Activated CD4-positive, alpha-beta memory T cell treated with anti-CD3 and anti-CD28 coated beads, Interleukin-2, amount 10 ng/mL, durations not matched to agents 7 days and 5 days (primary cell): ENCODE measurements around the gene RGS7. TPM values are rescaled to one million over a fixed set of nuclear protein-coding genes. Genes with fewer than 3 reads are reported as not detected.

Source experiments
- CTCF ChIA-PET: fragments of 350-600 bp; sonication (Branson Sonifier 250); formaldehyde crosslinking; loops from one replicate; lab custom pipeline; 2021; ENCODE audit warnings: antibody characterized with exemption, inconsistent platforms; lab: Charles Lee
- POLR2A ChIA-PET: fragments of 350-600 bp; sonication (Branson Sonifier 250); formaldehyde crosslinking; loops from one replicate; lab custom pipeline; 2021; ENCODE audit warnings: antibody characterized with exemption; lab: Charles Lee
- DNase-seq: peaks from one replicate; pipeline ENCODE4 v3.0.0-alpha.2; 2020
- H3K27ac Mint-ChIP-seq: one replicate; pipeline ENCODE4 v1.8.0; 2021; ENCODE audit warnings: mild to moderate bottlenecking, mixed read lengths
- H3K27me3 Mint-ChIP-seq: one replicate; pipeline ENCODE4 v1.8.0; 2021; ENCODE audit warnings: mixed read lengths
- H3K36me3 Mint-ChIP-seq: one replicate; pipeline ENCODE4 v1.8.0; 2021; ENCODE audit warnings: low read depth, mixed read lengths
- H3K4me1 Mint-ChIP-seq: one replicate; pipeline ENCODE4 v1.8.0; 2021; ENCODE audit warnings: mixed read lengths
- H3K4me3 Mint-ChIP-seq: one replicate; pipeline ENCODE4 v1.8.0; 2021; ENCODE audit warnings: mild to moderate bottlenecking, mixed read lengths
- H3K9me3 Mint-ChIP-seq: one replicate; pipeline ENCODE4 v1.8.0; 2021; ENCODE audit warnings: mixed read lengths
- total RNA-seq, 2 experiments: library from RNA; stranded (reverse); gene quantifications; one replicate each; pipeline ENCODE4 v1.2.3, GENCODE V29; 2021

Gene RGS7
- total RNA-seq, 2 experiments from 2014 or later: not detected

- Mint-ChIP-seq H3K27me3 (no peaks in the 10 kb centered on the region), H3K27ac (no peak overlapping the region), H3K36me3 (no peaks in the 10 kb centered on the region), H3K4me1 (no peaks in the 10 kb centered on the region), H3K9me3 (no peaks in the 10 kb centered on the region), H3K4me3 (no peak overlapping the region)
- no peak for DNase-seq
- CTCF ChIA-PET: no interaction called here
- POLR2A ChIA-PET: no interaction called here
These were observed 497.0 kb downstream of the RGS7 start for GRCh38 chr1:240860023-240860422.

- no peaks in the 10 kb centered on the region for H3K36me3 Mint-ChIP-seq
- no peak overlapping the region for H3K27ac Mint-ChIP-seq
- POLR2A ChIA-PET: no interaction called here
- H3K27me3 Mint-ChIP-seq: no peaks in the 10 kb centered on the region
- peaks cover 5% of the 10 kb centered on the region for H3K9me3 Mint-ChIP-seq
- H3K4me1 Mint-ChIP-seq: no peaks in the 10 kb centered on the region
- CTCF ChIA-PET: no interaction called here
- DNase-seq: no peak
- H3K4me3 Mint-ChIP-seq: no peak overlapping the region
These were observed 502.6 kb downstream of the RGS7 start for GRCh38 chr1:240854367-240854766.

GRCh38 chr1:240847325-240847724 lies 509.7 kb downstream of the RGS7 start:
- no peaks in the 10 kb centered on the region for H3K4me1 Mint-ChIP-seq

GRCh38 chr1:240844486-240844885 lies 512.5 kb downstream of the RGS7 start:
- Mint-ChIP-seq H3K4me1 (no peaks in the 10 kb centered on the region), H3K36me3 (no peaks in the 10 kb centered on the region), H3K4me3 (no peak overlapping the region), H3K27ac (no peak overlapping the region), H3K9me3 (peaks cover 6% of the 10 kb centered on the region), H3K27me3 (no peaks in the 10 kb centered on the region)
- POLR2A ChIA-PET: no interaction called here
- CTCF ChIA-PET: no interaction called here
- DNase-seq: no peak

More at GRCh38 chr1:240847325-240847724, 509.7 kb downstream of the RGS7 start:
- no peak for DNase-seq
- H3K36me3 Mint-ChIP-seq: no peaks in the 10 kb centered on the region
- no peak overlapping the region for H3K4me3 Mint-ChIP-seq
- POLR2A ChIA-PET: no interaction called here
- H3K27ac Mint-ChIP-seq: no peak overlapping the region
- CTCF ChIA-PET: no interaction called here
- H3K9me3 Mint-ChIP-seq: peaks cover 5% of the 10 kb centered on the region
- H3K27me3 Mint-ChIP-seq: no peaks in the 10 kb centered on the region

DNA sequence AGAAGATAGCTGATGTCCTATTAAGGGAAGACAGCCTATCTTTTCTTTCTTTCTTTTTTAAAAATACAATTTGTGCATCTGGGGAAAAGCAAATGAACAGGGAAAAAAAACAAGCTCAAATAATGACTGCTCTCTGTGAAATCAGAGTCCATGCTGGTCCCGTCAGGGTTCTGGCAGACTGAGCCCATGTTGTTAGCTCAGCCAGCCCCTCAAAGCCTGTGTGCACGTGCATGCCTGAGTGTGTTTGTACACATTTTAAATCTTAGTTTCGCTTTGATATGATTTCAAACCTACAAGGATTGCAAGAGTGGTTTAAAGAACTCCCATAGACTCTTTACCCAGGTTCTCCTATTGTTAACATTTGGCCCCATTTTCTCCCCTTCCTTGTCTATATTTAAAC lies 513.2 kb downstream of the RGS7 start:
- H3K27ac Mint-ChIP-seq: no peak overlapping the region
- ChIA-PET POLR2A (no interaction called here), CTCF (no interaction called here)
- H3K27me3 Mint-ChIP-seq: no peaks in the 10 kb centered on the region
- no peak for DNase-seq
- peaks cover 5% of the 10 kb centered on the region for H3K9me3 Mint-ChIP-seq
- H3K4me3 Mint-ChIP-seq: no peak overlapping the region
- H3K36me3 Mint-ChIP-seq: no peaks in the 10 kb centered on the region
- H3K4me1 Mint-ChIP-seq: no peaks in the 10 kb centered on the region

- ChIA-PET CTCF (no interaction called here), POLR2A (no interaction called here)
- Mint-ChIP-seq H3K4me1 (no peaks in the 10 kb centered on the region), H3K36me3 (no peaks in the 10 kb centered on the region), H3K27ac (no peak overlapping the region), H3K4me3 (no peak overlapping the region), H3K27me3 (no peaks in the 10 kb centered on the region), H3K9me3 (peaks cover 5% of the 10 kb centered on the region)
- DNase-seq: no peak
These were observed 520.7 kb downstream of the RGS7 start for GRCh38 chr1:240836271-240836670.

- Mint-ChIP-seq H3K36me3 (no peaks in the 10 kb centered on the region), H3K9me3 (peaks cover 3% of the 10 kb centered on the region), H3K27me3 (no peaks in the 10 kb centered on the region), H3K4me1 (no peaks in the 10 kb centered on the region), H3K27ac (no peak overlapping the region), H3K4me3 (no peak overlapping the region)
- POLR2A ChIA-PET: no interaction called here
- CTCF ChIA-PET: no interaction called here
- DNase-seq: no peak
These were observed 521.7 kb downstream of the RGS7 start for GRCh38 chr1:240835291-240835690.

- no peak for DNase-seq
- Mint-ChIP-seq H3K27me3 (no peaks in the 10 kb centered on the region), H3K9me3 (no peaks in the 10 kb centered on the region), H3K4me3 (no peak overlapping the region), H3K36me3 (no peaks in the 10 kb centered on the region), H3K27ac (no peak overlapping the region), H3K4me1 (no peaks in the 10 kb centered on the region)
- ChIA-PET CTCF (interaction anchor here (1.6 kb wide), 1 partner anchor 23 kb away, joined by 3 read pairs; no protein-coding TSS in a partner anchor), POLR2A (no interaction called here)
These were observed 523.9 kb downstream of the RGS7 start for GRCh38 chr1:240833075-240833474.

DNA sequence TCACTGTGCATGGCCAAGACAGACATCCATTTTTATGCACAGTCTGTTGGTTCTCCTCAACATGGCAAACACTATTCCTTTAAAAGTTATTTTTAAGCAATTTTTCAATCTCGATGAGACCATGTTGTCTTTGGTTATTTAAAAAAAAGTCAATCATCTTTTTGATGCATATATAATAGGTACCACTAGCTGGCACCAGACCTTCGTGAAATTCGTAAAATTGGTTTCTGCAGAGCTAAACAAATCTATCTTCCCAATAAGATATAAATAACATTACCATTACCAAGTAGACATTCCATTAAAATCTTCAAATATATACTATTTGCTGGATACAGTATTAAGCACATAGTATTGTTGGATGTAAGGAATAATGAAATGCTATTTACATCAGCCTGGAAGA lies 525.1 kb downstream of the RGS7 start:
- no peaks in the 10 kb centered on the region for H3K9me3 Mint-ChIP-seq
- ChIA-PET POLR2A (no interaction called here), CTCF (interaction anchor here (1.6 kb wide), 1 partner anchor 22 kb away, joined by 3 read pairs; no protein-coding TSS in a partner anchor)
- no peaks in the 10 kb centered on the region for H3K4me1 Mint-ChIP-seq
- DNase-seq: no peak
- no peak overlapping the region for H3K4me3 Mint-ChIP-seq
- H3K36me3 Mint-ChIP-seq: no peaks in the 10 kb centered on the region
- no peak overlapping the region for H3K27ac Mint-ChIP-seq
- H3K27me3 Mint-ChIP-seq: no peaks in the 10 kb centered on the region

- Mint-ChIP-seq H3K27ac (no peak overlapping the region), H3K36me3 (no peaks in the 10 kb centered on the region), H3K9me3 (no peaks in the 10 kb centered on the region), H3K27me3 (no peaks in the 10 kb centered on the region), H3K4me1 (no peaks in the 10 kb centered on the region), H3K4me3 (no peak overlapping the region)
- CTCF ChIA-PET: no interaction called here
- DNase-seq: no peak
- POLR2A ChIA-PET: no interaction called here
These were observed 525.8 kb downstream of the RGS7 start for GRCh38 chr1:240831191-240831631.

GRCh38 chr1:240829487-240829886 lies 527.5 kb downstream of the RGS7 start:
- ChIA-PET POLR2A (no interaction called here), CTCF (no interaction called here)
- no peaks in the 10 kb centered on the region for H3K36me3 Mint-ChIP-seq
- no peaks in the 10 kb centered on the region for H3K4me1 Mint-ChIP-seq
- no peak for DNase-seq
- H3K4me3 Mint-ChIP-seq: no peak overlapping the region
- H3K27ac Mint-ChIP-seq: no peak overlapping the region
- no peaks in the 10 kb centered on the region for H3K27me3 Mint-ChIP-seq
- no peaks in the 10 kb centered on the region for H3K9me3 Mint-ChIP-seq

- Mint-ChIP-seq H3K36me3 (no peaks in the 10 kb centered on the region), H3K27ac (no peak overlapping the region), H3K9me3 (no peaks in the 10 kb centered on the region), H3K27me3 (no peaks in the 10 kb centered on the region), H3K4me3 (no peak overlapping the region), H3K4me1 (no peaks in the 10 kb centered on the region)
- ChIA-PET CTCF (no interaction called here), POLR2A (no interaction called here)
- DNase-seq: no peak
These were observed 529.2 kb downstream of the RGS7 start for GRCh38 chr1:240827786-240828185.

GRCh38 chr1:240824238-240824637 lies 532.8 kb downstream of the RGS7 start:
- no peak overlapping the region for H3K4me3 Mint-ChIP-seq
- H3K36me3 Mint-ChIP-seq: no peaks in the 10 kb centered on the region
- H3K9me3 Mint-ChIP-seq: no peaks in the 10 kb centered on the region
- no peaks in the 10 kb centered on the region for H3K27me3 Mint-ChIP-seq
- DNase-seq: no peak
- no peaks in the 10 kb centered on the region for H3K4me1 Mint-ChIP-seq
- ChIA-PET POLR2A (no interaction called here), CTCF (no interaction called here)
- H3K27ac Mint-ChIP-seq: no peak overlapping the region

- Mint-ChIP-seq H3K27ac (no peak overlapping the region), H3K4me3 (no peak overlapping the region), H3K36me3 (no peaks in the 10 kb centered on the region), H3K27me3 (no peaks in the 10 kb centered on the region), H3K4me1 (no peaks in the 10 kb centered on the region), H3K9me3 (no peaks in the 10 kb centered on the region)
- DNase-seq: no peak
- ChIA-PET CTCF (no interaction called here), POLR2A (no interaction called here)
These were observed 533.6 kb downstream of the RGS7 start for GRCh38 chr1:240823357-240823756.
